GM12874 (cell line): Measurements from ENCODE around the gene SGIP1.

Experiments
- TF ChIP-seq, protein P1 (sequence below): IDR thresholded peaks from 2 replicates; pipeline ENCODE4 v1.5.1; 2011; ENCODE audit warnings: low read depth, mild to moderate bottlenecking, control low read depth, low read length, moderate library complexity; ENCODE audit not compliant: insufficient read depth

SGIP1 gene

DNA sequence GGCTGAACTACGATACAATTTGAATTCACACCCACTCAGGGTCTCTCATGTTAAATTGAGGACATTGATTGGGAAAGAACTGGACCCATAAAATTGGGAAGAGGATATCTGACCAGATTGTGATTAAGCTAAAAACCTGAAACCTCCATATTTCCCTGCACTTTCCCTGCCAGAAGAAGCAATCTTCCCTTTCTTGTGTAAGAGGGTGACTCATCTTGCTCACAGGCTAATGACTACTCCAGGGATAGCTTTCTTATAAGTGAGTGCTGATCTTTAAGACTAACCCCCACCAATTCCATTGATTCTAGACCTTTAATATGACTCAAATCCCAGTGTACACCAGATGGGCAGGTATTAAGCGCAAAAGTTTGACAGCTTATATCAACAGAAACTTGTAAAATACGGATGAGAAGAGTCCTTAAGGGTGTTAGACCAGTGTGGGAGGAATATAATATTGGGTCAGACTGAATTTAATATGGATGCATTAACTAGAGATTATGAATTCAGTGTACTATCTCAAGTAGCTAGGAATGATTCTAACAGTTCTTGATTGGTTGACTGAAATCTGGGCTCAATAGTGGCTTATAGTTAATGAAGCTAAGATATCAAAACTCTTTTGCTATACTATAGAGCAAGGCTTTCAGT, 12.1 kb upstream of the SGIP1 start:
- TF ChIP-seq, protein P1, sequence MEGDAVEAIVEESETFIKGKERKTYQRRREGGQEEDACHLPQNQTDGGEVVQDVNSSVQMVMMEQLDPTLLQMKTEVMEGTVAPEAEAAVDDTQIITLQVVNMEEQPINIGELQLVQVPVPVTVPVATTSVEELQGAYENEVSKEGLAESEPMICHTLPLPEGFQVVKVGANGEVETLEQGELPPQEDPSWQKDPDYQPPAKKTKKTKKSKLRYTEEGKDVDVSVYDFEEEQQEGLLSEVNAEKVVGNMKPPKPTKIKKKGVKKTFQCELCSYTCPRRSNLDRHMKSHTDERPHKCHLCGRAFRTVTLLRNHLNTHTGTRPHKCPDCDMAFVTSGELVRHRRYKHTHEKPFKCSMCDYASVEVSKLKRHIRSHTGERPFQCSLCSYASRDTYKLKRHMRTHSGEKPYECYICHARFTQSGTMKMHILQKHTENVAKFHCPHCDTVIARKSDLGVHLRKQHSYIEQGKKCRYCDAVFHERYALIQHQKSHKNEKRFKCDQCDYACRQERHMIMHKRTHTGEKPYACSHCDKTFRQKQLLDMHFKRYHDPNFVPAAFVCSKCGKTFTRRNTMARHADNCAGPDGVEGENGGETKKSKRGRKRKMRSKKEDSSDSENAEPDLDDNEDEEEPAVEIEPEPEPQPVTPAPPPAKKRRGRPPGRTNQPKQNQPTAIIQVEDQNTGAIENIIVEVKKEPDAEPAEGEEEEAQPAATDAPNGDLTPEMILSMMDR = no peak

DNA sequence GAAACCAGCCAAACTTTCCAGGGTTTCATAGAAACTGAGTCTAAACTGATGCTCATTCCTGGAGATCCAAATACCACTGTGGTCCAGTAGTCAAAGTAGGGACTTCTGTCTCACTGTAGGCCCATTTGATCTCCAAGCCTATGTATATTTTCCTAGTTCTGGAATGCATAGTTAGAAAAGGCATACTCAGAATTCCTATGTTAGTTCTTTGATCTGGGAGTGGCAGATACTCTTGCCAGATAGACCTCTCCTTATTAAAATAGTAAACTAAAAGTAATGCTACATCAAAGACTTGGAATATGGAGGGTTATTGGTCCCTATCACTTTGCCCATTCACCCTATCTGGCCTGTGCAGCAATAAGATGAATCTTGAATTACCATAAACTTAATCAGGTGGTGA, 10.4 kb upstream of the SGIP1 start:
- TF ChIP-seq, protein P1 = no peak

DNA sequence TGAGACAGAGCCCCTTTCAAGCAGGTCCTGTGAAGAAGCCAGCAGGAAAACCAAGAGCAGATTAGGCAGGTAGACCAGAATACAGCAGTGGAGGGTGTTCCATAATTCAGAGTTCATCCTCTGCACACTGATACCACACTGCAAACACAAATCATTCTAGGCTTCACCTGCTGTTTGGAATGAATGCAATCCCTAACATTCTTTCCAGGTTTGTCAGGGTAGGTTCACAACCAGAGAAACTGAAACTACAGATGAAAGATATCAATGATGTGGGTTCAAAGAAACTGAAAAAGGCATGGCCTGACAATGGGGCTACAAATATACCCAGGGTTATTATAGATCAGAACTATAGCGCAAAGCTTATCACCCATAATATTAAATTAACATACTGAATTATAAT, 8.9 kb upstream of the SGIP1 start:
- TF ChIP-seq, protein P1 = no peak

DNA sequence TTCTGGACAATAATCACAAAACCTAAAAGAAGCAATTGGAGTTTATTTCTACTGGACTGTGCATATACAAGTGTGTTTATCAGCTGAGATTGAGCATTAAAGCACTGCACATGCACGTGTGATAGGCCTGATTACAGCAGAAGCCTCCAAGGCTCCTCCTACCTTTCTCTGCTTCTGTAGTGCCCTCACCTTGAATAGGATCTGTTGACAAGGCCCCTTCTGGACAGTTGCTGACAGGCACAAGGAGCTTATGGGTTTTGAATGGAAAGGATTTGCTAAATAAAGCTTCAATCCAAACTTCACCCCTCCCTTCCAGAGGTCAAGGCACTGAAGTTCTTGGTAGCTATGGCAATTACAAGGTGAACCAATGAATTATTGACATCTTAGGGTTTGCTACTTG, 7.9 kb upstream of the SGIP1 start:
- TF ChIP-seq, protein P1 = no peak

DNA sequence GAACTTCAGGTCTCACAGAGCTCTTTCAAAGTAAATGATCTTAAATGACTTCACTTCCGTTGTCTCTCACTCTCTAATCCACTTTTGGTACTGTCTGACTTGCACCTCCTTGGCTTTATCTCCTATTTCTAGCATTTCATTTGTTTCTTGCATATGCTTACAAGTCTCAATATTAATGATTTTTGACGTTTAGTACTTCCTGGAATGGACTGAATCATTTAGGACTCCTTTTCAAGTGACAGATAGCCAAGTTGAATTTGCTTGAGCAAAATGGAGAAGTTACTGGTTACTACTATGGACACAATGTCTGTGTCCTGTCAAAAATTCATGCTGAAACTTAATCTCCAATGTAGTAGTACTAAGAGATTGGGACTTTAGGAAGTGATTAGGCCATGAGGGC, 7.0 kb upstream of the SGIP1 start:
- TF ChIP-seq, protein P1 = no peak

DNA sequence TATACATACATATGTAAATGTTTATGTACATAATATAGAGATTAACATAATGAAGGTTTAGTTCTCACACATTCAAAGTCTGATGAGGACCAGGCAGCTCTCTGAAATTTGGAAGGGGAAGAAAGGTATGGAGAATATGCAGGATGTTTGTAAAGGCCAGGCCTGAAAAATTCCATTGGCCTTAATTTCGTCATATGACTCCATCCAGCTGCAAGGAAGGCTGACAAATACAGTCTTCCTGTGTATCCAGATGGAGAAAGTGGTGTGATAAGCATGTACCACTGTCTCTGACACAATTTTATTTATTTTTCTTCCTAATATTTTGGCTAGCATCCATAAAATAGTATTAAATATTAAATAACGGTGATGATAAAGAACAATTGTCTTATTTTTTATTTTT, 6.3 kb upstream of the SGIP1 start:
- TF ChIP-seq, protein P1 = no peak

DNA sequence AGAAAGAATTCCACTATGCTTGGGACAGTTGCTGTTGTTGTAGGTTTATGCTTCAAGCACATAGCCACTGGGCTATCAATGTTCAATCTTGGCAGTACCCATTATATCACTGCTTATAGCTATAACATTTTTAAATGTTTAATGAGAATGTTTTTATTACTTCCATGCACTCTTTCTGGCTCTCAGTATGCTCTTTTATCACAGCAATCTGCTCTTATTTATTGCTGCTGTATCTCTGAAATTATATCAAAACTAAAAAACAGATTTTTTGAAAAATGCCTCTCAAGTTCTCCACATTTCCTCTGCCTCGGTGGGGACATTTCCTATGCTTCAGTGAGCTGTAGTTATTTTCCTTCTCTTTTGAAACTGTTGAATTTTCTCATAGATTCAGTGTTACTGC, 5.4 kb upstream of the SGIP1 start:
- TF ChIP-seq, protein P1 = no peak
